DMS114 treated with DMSO at 0.1 percent for 48 hours (cell line): Measurements from ENCODE around the gene ZNF490.
A peak's percentile ranks its signal among the peaks of the same experiment; 100 is the strongest.
"Not testable (repeated sequence)": the region's sequence is repeated elsewhere in the genome, so short reads cannot be mapped to it uniquely, and the experiment has no call there.

Source experiments
- DNase-seq: peaks from one replicate; lab custom pipeline; 2025; ENCODE audit not compliant: unreplicated experiment; lab: John Stamatoyannopoulos, UW

The ZNF490 gene

GRCh38 chr19:12623361-12624031 lies 12.9 kb upstream of the ZNF490 start:
- no peak for DNase-seq

GRCh38 chr19:12621253-12622024 lies 10.8 kb upstream of the ZNF490 start:
- not testable (repeated sequence) for DNase-seq

- DNase-seq, result no peak
Observed at GRCh38 chr19:12617646-12618045, 7.0 kb upstream of the ZNF490 start.

GRCh38 chr19:12611361-12611699 lies 717 bp upstream of the ZNF490 start:
- DNase-seq, result peak; percentile 57

GRCh38 chr19:12607631-12608030 lies 3.0 kb downstream of the ZNF490 start:
- no peak for DNase-seq

GRCh38 chr19:12606796-12607195 lies 3.8 kb downstream of the ZNF490 start:
- DNase-seq, result no peak

GRCh38 chr19:12603714-12604113 lies 6.9 kb downstream of the ZNF490 start:
- DNase-seq, result no peak

- no peak for DNase-seq
Observed at GRCh38 chr19:12597594-12597993, 13.0 kb downstream of the ZNF490 start.

- no peak for DNase-seq
Observed at GRCh38 chr19:12596927-12597548, 13.6 kb downstream of the ZNF490 start.

- DNase-seq, result no peak
Observed at GRCh38 chr19:12596485-12596884, 14.1 kb downstream of the ZNF490 start.

- DNase-seq, result no peak
Observed at GRCh38 chr19:12581100-12581499, 29.5 kb downstream of the ZNF490 start.

GRCh38 chr19:12580180-12580694 lies 30.4 kb downstream of the ZNF490 start:
- no peak for DNase-seq

GRCh38 chr19:12578641-12579040 lies 32.0 kb downstream of the ZNF490 start:
- DNase-seq, result no peak

- DNase-seq, result no peak
Observed at GRCh38 chr19:12574036-12574435, 36.6 kb downstream of the ZNF490 start.

- no peak for DNase-seq
Observed at GRCh38 chr19:12567951-12568350, 42.7 kb downstream of the ZNF490 start.

- not testable (repeated sequence) for DNase-seq
Observed at GRCh38 chr19:12566380-12566779, 44.2 kb downstream of the ZNF490 start.

- DNase-seq, result peak; percentile 14
Observed at GRCh38 chr19:12564016-12564664, 46.5 kb downstream of the ZNF490 start.

- DNase-seq, result no peak
Observed at GRCh38 chr19:12555456-12555930, 55.1 kb downstream of the ZNF490 start.

- peak; percentile 94 for DNase-seq
Observed at GRCh38 chr19:12551060-12551832, 59.4 kb downstream of the ZNF490 start, which contains the start of gene ZNF564. TSS of gene ZNF564 (minus strand) at chr19:12551482. CDS start at chr19:12551332, 150 bp downstream.

- DNase-seq, result no peak
Observed at GRCh38 chr19:12546903-12547302, 63.7 kb downstream of the ZNF490 start.
